Measurements from ENCODE around the gene MEGF11.

Gene MEGF11

DNA sequence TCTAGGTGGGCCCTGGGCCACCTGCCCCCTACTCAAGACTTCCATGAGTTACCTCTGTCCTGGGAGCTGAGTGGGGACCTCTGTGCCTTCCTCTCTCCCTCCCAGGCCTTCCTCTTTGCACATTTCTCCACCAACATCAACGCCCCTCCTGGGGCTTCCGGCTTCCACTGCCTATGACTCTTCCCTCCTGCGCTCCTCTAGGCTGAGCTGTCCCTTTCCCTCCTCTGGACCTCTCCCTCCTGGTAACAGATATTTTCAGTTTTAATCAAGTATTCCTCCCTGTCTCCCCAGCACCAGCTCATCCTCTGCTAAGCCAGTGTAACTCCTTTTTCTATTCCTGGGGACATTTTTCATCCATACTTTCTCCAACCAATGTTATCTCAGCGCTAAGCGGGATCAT, 223.9 kb downstream of the MEGF11 start:
- H3K79me2 ChIP-seq (ENCODE audit: insufficient read depth, low read length): no peaks in the 10 kb centered on the region
- H2AFZ ChIP-seq (ENCODE audit: low read length): no peak overlapping the region
- H3K36me3 ChIP-seq (ENCODE audit: insufficient read depth, low read length): peaks cover 7% of the 10 kb centered on the region
- H3K4me2 ChIP-seq (ENCODE audit: low read length): no peak overlapping the region
- no peaks in the 10 kb centered on the region for H3K27me3 ChIP-seq (ENCODE audit: insufficient read depth, low read length)
- no peaks in the 10 kb centered on the region for H3K9me2 ChIP-seq (ENCODE audit: low read depth, low read length)
- no peak for TF ChIP-seq EZH2 (IDR thresholded peaks at IDR 0.05; ENCODE audit: borderline replicate concordance, low read length)
- H4K20me1 ChIP-seq (ENCODE audit: insufficient read depth, low read length): no peaks in the 10 kb centered on the region
- H3K27ac ChIP-seq (ENCODE audit: low read depth, low read length, poor library complexity, severe bottlenecking): no peak overlapping the region
- peaks cover 20% of the 10 kb centered on the region for H3K4me1 ChIP-seq (ENCODE audit: insufficient read depth, low read length, severe bottlenecking)
- H3F3A ChIP-seq (ENCODE audit: insufficient read depth, low read length): no peaks in the 10 kb centered on the region
- H3K9ac ChIP-seq (ENCODE audit: low read length): no peak overlapping the region
- H3K4me3 ChIP-seq (ENCODE audit: low read depth, low read length, poor library complexity, severe bottlenecking): no peak overlapping the region
- H3K9me3 ChIP-seq (ENCODE audit: low read length): peaks cover 8% of the 10 kb centered on the region; the same call in 1 of the 2 replicates

DNA sequence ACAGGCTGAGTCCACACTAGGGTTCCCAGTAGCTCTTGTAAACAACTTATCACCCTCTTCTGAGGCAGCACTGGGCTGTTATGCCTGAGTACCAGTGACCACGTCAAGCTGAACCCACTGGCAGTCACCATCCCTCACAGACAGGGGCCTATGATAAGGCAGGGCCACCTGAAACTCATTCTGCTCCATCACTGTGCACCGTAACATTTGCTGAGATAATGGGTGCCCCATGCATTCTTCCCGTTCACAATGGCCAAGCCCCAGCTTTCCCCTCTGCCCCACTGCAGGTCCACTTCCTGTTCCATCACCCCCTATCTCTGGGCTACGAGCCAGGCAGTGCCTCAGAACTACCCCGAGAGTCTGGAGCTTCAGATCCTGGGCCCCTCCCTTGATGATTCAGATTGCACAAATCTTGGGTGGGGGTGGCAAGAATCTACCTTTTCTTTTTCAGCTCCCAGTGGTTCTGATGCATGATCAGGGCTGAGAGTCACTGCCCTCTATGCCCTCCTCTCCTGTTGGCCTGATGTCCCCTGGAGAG, 226.2 kb downstream of the MEGF11 start:
- no peaks in the 10 kb centered on the region for H3K27me3 ChIP-seq (ENCODE audit: insufficient read depth, low read length)
- no peaks in the 10 kb centered on the region for H3F3A ChIP-seq (ENCODE audit: insufficient read depth, low read length)
- TF ChIP-seq, protein P1, sequence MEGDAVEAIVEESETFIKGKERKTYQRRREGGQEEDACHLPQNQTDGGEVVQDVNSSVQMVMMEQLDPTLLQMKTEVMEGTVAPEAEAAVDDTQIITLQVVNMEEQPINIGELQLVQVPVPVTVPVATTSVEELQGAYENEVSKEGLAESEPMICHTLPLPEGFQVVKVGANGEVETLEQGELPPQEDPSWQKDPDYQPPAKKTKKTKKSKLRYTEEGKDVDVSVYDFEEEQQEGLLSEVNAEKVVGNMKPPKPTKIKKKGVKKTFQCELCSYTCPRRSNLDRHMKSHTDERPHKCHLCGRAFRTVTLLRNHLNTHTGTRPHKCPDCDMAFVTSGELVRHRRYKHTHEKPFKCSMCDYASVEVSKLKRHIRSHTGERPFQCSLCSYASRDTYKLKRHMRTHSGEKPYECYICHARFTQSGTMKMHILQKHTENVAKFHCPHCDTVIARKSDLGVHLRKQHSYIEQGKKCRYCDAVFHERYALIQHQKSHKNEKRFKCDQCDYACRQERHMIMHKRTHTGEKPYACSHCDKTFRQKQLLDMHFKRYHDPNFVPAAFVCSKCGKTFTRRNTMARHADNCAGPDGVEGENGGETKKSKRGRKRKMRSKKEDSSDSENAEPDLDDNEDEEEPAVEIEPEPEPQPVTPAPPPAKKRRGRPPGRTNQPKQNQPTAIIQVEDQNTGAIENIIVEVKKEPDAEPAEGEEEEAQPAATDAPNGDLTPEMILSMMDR (IDR thresholded peaks at IDR 0.05; ENCODE audit: low read length): no peak
- TF ChIP-seq EZH2 (IDR thresholded peaks at IDR 0.05; ENCODE audit: borderline replicate concordance, low read length): no peak
- H4K20me1 ChIP-seq (ENCODE audit: insufficient read depth, low read length): no peaks in the 10 kb centered on the region
- no peak overlapping the region for H3K4me2 ChIP-seq (ENCODE audit: low read length)
- H3K9me2 ChIP-seq (ENCODE audit: low read depth, low read length): no peaks in the 10 kb centered on the region
- H3K4me1 ChIP-seq (ENCODE audit: insufficient read depth, low read length, severe bottlenecking): peaks cover 20% of the 10 kb centered on the region
- H3K36me3 ChIP-seq (ENCODE audit: insufficient read depth, low read length): no peaks in the 10 kb centered on the region
- no peak overlapping the region for H2AFZ ChIP-seq (ENCODE audit: low read length)
- H3K4me3 ChIP-seq (ENCODE audit: low read depth, low read length, poor library complexity, severe bottlenecking): no peak overlapping the region
- peaks cover 4% of the 10 kb centered on the region; the same call in 1 of the 2 replicates for H3K9me3 ChIP-seq (ENCODE audit: low read length)
- no peaks in the 10 kb centered on the region for H3K79me2 ChIP-seq (ENCODE audit: insufficient read depth, low read length)
- no peak overlapping the region for H3K9ac ChIP-seq (ENCODE audit: low read length)
- H3K27ac ChIP-seq (ENCODE audit: low read depth, low read length, poor library complexity, severe bottlenecking): no peak overlapping the region

DNA sequence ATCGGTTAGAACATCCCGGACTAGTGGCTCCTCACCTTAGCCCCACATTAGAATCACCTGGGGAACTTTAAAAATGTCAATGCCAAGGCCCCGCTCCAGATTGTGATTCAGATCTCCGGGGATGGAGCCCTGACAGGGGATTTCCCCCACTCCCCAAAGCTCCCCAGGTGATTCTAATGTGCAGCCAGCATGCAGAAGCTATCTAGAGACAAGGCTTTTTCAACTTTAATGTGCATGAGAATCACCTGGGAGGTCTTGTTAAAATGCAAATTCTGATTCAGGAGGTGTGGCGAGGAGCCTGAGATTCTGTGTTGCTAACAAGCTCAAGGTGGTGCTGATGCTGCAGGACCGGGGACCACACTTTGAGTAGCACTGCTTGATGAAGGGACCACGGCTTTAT, 227.6 kb downstream of the MEGF11 start:
- Histone ChIP-seq H3K4me3 (ENCODE audit: low read depth, low read length, poor library complexity, severe bottlenecking) (no peak overlapping the region), H3K9me3 (ENCODE audit: low read length) (no peaks in the 10 kb centered on the region), H3K36me3 (ENCODE audit: insufficient read depth, low read length) (no peaks in the 10 kb centered on the region), H3K4me2 (ENCODE audit: low read length) (no peak overlapping the region), H3K79me2 (ENCODE audit: insufficient read depth, low read length) (no peaks in the 10 kb centered on the region), H2AFZ (ENCODE audit: low read length) (no peak overlapping the region), H3K27me3 (ENCODE audit: insufficient read depth, low read length) (no peaks in the 10 kb centered on the region), H3F3A (ENCODE audit: insufficient read depth, low read length) (no peaks in the 10 kb centered on the region), H3K27ac (ENCODE audit: low read depth, low read length, poor library complexity, severe bottlenecking) (no peak overlapping the region), H3K4me1 (ENCODE audit: insufficient read depth, low read length, severe bottlenecking) (peaks cover 20% of the 10 kb centered on the region), H4K20me1 (ENCODE audit: insufficient read depth, low read length) (no peaks in the 10 kb centered on the region), H3K9me2 (ENCODE audit: low read depth, low read length) (no peaks in the 10 kb centered on the region), H3K9ac (ENCODE audit: low read length) (no peak overlapping the region)
- TF ChIP-seq EZH2 (IDR thresholded peaks at IDR 0.05; ENCODE audit: borderline replicate concordance, low read length): no peak
- TF ChIP-seq, protein P1 (IDR thresholded peaks at IDR 0.05; ENCODE audit: low read length): no peak

DNA sequence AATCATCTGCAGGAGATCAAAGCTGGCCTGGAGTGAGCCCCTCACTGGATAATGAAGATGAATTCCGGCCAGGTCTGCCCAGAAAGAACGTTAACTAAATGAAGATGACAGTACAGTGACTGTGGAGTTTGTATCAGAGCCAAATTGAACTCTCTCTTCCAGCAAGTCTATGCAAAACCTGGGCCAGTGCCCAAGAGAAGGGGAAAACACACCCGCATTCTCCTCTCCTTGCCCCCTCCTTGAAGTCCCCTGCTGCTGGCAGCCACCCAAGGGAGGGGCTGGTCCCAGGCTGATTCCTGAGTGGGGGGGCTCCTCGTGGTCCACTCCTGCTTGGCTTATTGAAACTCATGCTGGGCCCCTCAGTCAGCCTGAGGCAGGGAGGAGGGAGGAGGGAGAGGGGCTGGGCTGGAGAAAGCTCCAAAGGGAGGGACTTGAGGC, 228.5 kb downstream of the MEGF11 start:
- H3K9me2 ChIP-seq (ENCODE audit: low read depth, low read length): no peaks in the 10 kb centered on the region
- no peaks in the 10 kb centered on the region for H3K79me2 ChIP-seq (ENCODE audit: insufficient read depth, low read length)
- H3K4me1 ChIP-seq (ENCODE audit: insufficient read depth, low read length, severe bottlenecking): peaks cover 20% of the 10 kb centered on the region
- no peaks in the 10 kb centered on the region for H3K27me3 ChIP-seq (ENCODE audit: insufficient read depth, low read length)
- no peak overlapping the region for H3K9ac ChIP-seq (ENCODE audit: low read length)
- H3K4me2 ChIP-seq (ENCODE audit: low read length): no peak overlapping the region
- TF ChIP-seq, protein P1 (IDR thresholded peaks at IDR 0.05; ENCODE audit: low read length): no peak
- TF ChIP-seq EZH2 (IDR thresholded peaks at IDR 0.05; ENCODE audit: borderline replicate concordance, low read length): no peak
- H3K9me3 ChIP-seq (ENCODE audit: low read length): no peaks in the 10 kb centered on the region
- no peak overlapping the region for H3K4me3 ChIP-seq (ENCODE audit: low read depth, low read length, poor library complexity, severe bottlenecking)
- no peak overlapping the region for H3K27ac ChIP-seq (ENCODE audit: low read depth, low read length, poor library complexity, severe bottlenecking)
- H3F3A ChIP-seq (ENCODE audit: insufficient read depth, low read length): no peaks in the 10 kb centered on the region
- peaks cover 4% of the 10 kb centered on the region; the same call in 1 of the 2 replicates for H3K36me3 ChIP-seq (ENCODE audit: insufficient read depth, low read length)
- no peaks in the 10 kb centered on the region for H4K20me1 ChIP-seq (ENCODE audit: insufficient read depth, low read length)
- no peak overlapping the region for H2AFZ ChIP-seq (ENCODE audit: low read length)
